Common myeloid progenitor, CD34-positive (primary cell): ENCODE data around the gene FRA10AC1. TPM values are rescaled to one million over a fixed set of nuclear protein-coding genes. Genes with fewer than 3 reads are reported as not detected.

Source experiments
- CTCF ChIA-PET: fragments of 350-600 bp; sonication (Branson Sonifier 250); formaldehyde crosslinking; loops from one replicate; lab custom pipeline; 2021; ENCODE audit warnings: antibody characterized with exemption; lab: Charles Lee
- POLR2A ChIA-PET: fragments of 350-600 bp; sonication (Branson Sonifier 250); formaldehyde crosslinking; loops from one replicate; lab custom pipeline; 2021; ENCODE audit warnings: antibody characterized with exemption; lab: Charles Lee
- DNase-seq, 3 donors: peaks; one replicate each; pipeline versions ENCODE4 v3.0.0 to v3.0.0-alpha.2; 2013
- H3K27ac ChIP-seq, 2 experiments: 1 replicate in 1 of 2; 2 replicates in 1 of 2; pipeline ENCODE4 v1.7.0; 2013; ENCODE audit warnings: inconsistent platforms in 2 of 2, low read length in 2 of 2, mild to moderate bottlenecking in 2 of 2, low read depth in 1 of 2, moderate library complexity in 1 of 2; ENCODE audit not compliant: severe bottlenecking in 2 of 2, insufficient read depth in 1 of 2, poor library complexity in 1 of 2
- H3K27me3 ChIP-seq, 5 experiments: replicated peaks in 2 of 5; 1 replicate in 3 of 5; 2 replicates in 2 of 5; pipeline versions ENCODE4 v1.6.1 to v1.7.0; 2013; ENCODE audit warnings: low read length in 4 of 5, mild to moderate bottlenecking in 2 of 5, moderate library complexity in 2 of 5, inconsistent platforms in 1 of 5; ENCODE audit not compliant: insufficient read depth in 5 of 5, control insufficient read depth in 4 of 5
- H3K36me3 ChIP-seq, 4 experiments: 1 replicate in 2 of 4; 2 replicates in 2 of 4; pipeline versions ENCODE4 v1.6.1 to v1.7.0; 2013; ENCODE audit warnings: low read length in 3 of 4, control low read depth in 1 of 4, mild to moderate bottlenecking in 1 of 4; ENCODE audit not compliant: control insufficient read depth in 4 of 4, insufficient read depth in 4 of 4
- H3K4me1 ChIP-seq, 4 experiments: 1 replicate in 3 of 4; 2 replicates in 1 of 4; pipeline versions ENCODE4 v1.6.1 to v1.7.1; 2013; ENCODE audit warnings: low read length in 3 of 4, mild to moderate bottlenecking in 3 of 4, control low read depth in 1 of 4, inconsistent platforms in 1 of 4, moderate library complexity in 1 of 4; ENCODE audit not compliant: control insufficient read depth in 4 of 4, insufficient read depth in 4 of 4; ENCODE audit errors: control extremely low read depth in 1 of 4
- H3K4me3 ChIP-seq, 7 experiments: 1 replicate in 4 of 7; 2 replicates in 3 of 7; pipeline versions ENCODE4 v1.5.1 to v1.7.0; 2013; ENCODE audit warnings: mild to moderate bottlenecking in 7 of 7, low read length in 6 of 7, moderate library complexity in 6 of 7, inconsistent platforms in 2 of 7, low read depth in 2 of 7, control low read depth in 1 of 7; ENCODE audit not compliant: insufficient read depth in 4 of 7, control insufficient read depth in 1 of 7; ENCODE audit errors: extremely low read depth in 1 of 7
- H3K9me3 ChIP-seq, 5 experiments: 1 replicate in 4 of 5; 2 replicates in 1 of 5; pipeline versions ENCODE4 v1.6.1 to v1.7.1; 2013; ENCODE audit warnings: low read length in 4 of 5, mild to moderate bottlenecking in 2 of 5, inconsistent platforms in 1 of 5, low read depth in 1 of 5, moderate library complexity in 1 of 5; ENCODE audit not compliant: control insufficient read depth in 4 of 5, insufficient read depth in 2 of 5; ENCODE audit errors: control extremely low read depth in 1 of 5
- WGBS: methylation state at CpG from one replicate; pipeline ENCODE4 v1.1.5; 2013; ENCODE audit not compliant: insufficient coverage; 5-methylcytosine and 5-hydroxymethylcytosine counted together
- polyA plus RNA-seq: library from polyadenylated mRNA; unstranded; fragments of 120-200 nt; gene quantifications from one replicate; pipeline ENCODE4 v1.2.1, GENCODE V29; 2013

Gene FRA10AC1, protein sequence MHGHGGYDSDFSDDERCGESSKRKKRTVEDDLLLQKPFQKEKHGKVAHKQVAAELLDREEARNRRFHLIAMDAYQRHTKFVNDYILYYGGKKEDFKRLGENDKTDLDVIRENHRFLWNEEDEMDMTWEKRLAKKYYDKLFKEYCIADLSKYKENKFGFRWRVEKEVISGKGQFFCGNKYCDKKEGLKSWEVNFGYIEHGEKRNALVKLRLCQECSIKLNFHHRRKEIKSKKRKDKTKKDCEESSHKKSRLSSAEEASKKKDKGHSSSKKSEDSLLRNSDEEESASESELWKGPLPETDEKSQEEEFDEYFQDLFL
- polyA plus RNA-seq: 26.8 TPM

DNA sequence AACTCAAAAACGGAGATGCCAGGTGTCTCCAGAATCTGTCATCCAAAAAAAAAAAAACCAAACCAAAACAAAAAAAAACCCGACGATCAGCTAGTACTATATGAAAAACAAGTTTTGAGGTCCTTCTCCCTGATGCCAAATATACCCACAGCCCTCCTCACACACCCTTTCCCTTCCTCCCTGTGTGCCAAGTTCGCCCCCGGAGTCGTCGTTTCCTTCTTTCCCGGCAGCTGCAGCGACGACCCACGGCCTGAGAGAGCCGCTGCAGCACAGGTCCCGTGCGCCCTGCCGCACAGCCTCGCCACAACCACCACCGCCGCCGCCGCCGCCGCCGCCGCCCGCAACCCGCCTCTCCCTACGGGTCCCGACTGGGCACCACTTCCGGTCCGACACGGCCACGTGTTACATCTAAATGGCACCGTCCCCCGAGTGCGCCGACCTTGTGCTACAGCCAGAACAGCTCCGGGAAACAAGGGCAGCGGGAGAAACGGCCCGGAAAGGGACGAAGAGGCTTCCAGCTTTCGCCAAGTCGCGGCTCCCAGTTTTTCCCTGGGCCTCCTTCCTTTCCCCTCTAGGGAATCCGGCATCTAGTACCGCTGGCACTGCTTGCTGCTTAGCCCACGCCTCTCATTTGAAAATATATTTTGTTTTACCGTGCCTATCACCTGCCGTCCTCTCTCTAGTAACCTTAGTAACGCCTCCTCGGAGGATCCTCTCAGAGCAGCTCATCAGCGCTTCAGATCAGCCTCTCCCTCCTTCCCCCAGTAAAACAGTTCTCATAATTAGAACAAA, at the start of gene FRA10AC1:
TSS of gene FRA10AC1 (minus strand) at position 383 of the 792 bp plus-strand sequence. CDS start 2,486 bp downstream, outside the sequence.
- peaks cover 7 to 22% (median 11%) of the 10 kb centered on the region in 4 experiments for H3K4me1 ChIP-seq
- peak; percentile 94 to 97 (median 96) for DNase-seq
- ChIA-PET POLR2A (no interaction called here), CTCF (interaction anchor here (0.6 to 2.5 kb wide), 10 partner anchors 9 to 243 kb away, joined by 3 to 10 read pairs (median 4); no protein-coding TSS in a partner anchor)
- H3K36me3 ChIP-seq: peaks cover 7 to 15% (median 8%) of the 10 kb centered on the region in 4 experiments
- H3K27me3 ChIP-seq: no peaks in the 10 kb centered on the region
- under 1% methylated on average over 50 of the region's 52 CpGs for WGBS
- no peaks in the 10 kb centered on the region for H3K9me3 ChIP-seq
- H3K4me3 ChIP-seq: peak within 1 kb of the TSS; percentile 86 to 97 (median 96)
- peak within 1 kb of the TSS; percentile 67 to 89 for H3K27ac ChIP-seq

DNA sequence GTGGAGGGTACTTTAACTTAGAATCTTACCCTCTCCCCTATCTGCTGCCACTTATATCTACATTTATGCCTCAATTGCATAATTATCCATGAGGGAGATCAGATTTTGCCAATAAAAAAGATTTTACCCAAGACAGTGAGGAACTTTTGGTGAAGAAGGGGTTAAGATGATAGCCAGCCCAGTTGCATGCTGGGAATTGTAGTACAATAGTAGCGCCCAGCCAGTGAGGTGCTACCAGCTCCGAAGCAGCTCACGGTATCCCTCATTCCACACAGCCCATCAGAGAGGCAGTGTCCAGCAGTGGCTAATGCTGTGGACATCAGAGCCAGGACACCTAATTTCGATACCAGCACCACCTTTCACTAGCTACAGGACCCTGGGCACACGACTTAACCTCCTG, 49.4 kb upstream of the FRA10AC1 start:
- ChIA-PET POLR2A (no interaction called here), CTCF (no interaction called here)
- H3K27me3 ChIP-seq: peaks cover 0 to 21% (median 12%) of the 10 kb centered on the region in 5 experiments
- WGBS: 0% methylated on average over 3 of the region's 5 CpGs
- no peak overlapping the region for H3K27ac ChIP-seq
- H3K36me3 ChIP-seq: no peaks in the 10 kb centered on the region
- H3K4me3 ChIP-seq: peak overlapping the region in 2 of 7 experiments; percentile 46 to 52
- H3K4me1 ChIP-seq: peaks cover 0 to 4% (median 3%) of the 10 kb centered on the region in 4 experiments
- peak in 2 of 3 donors; percentile 31 to 41 for DNase-seq
- H3K9me3 ChIP-seq: no peaks in the 10 kb centered on the region

DNA sequence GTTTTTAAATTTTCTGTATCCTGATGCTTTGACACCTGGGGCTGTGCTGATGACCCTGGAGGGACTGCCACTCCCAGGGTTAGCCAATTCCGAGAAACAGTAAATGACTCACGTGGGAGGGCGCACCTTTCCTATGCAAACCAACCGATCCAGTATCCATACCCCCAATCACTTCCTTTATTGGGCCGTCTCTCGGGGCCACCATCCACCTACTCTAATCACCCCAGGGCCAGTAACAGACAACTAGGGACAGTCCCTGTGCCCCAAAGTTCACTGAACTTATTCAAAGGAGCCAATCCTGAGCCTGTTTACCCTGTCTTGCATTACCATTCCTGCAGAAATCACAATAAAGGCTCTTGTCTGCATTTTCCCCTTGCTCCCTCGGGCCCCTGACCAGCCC, 48.7 kb upstream of the FRA10AC1 start:
- no peaks in the 10 kb centered on the region for H3K36me3 ChIP-seq
- peaks cover 0 to 16% (median 5%) of the 10 kb centered on the region in 5 experiments for H3K27me3 ChIP-seq
- ChIA-PET POLR2A (no interaction called here), CTCF (no interaction called here)
- H3K9me3 ChIP-seq: no peaks in the 10 kb centered on the region
- WGBS: 76% methylated on average over 7 of the region's 7 CpGs
- H3K4me1 ChIP-seq: peaks cover 0 to 5% (median 4%) of the 10 kb centered on the region in 4 experiments
- H3K4me3 ChIP-seq: no peak overlapping the region
- DNase-seq: no peak
- H3K27ac ChIP-seq: no peak overlapping the region

- H3K4me3 ChIP-seq: no peak overlapping the region
- H3K9me3 ChIP-seq: no peaks in the 10 kb centered on the region
- H3K4me1 ChIP-seq: peaks cover 0 to 5% (median 4%) of the 10 kb centered on the region in 4 experiments
- ChIA-PET CTCF (no interaction called here), POLR2A (no interaction called here)
- no peak overlapping the region for H3K27ac ChIP-seq
- 90% methylated on average over 5 of the region's 5 CpGs for WGBS
- H3K36me3 ChIP-seq: no peaks in the 10 kb centered on the region
- H3K27me3 ChIP-seq: peaks cover 0 to 3% (median 0%) of the 10 kb centered on the region in 5 experiments
- DNase-seq: no peak
Observed at GRCh38 chr10:93749218-93749799, 46.9 kb upstream of the FRA10AC1 start.

DNA sequence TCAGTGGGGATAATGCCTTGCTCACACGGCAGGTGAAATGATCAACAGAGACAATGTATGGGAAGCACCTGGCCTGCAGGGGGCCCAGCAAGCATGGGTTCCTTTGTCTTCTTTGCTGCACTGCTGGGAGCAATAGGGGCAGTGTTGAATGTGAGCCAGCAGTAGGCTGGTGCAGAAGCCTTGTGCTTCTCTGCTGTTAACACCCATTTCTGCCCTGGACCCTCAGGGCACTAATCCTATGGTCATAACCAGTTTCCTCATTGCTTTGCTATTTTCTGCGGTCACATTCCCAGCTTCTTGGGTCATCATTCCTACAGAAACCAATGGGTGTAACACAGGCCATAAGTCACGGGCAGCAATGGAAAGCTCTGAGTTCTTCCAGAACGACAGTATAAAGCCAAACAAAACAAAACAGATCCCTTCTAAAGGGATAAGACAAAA, 44.5 kb upstream of the FRA10AC1 start:
- no peak overlapping the region for H3K4me3 ChIP-seq
- peaks cover 1 to 14% (median 4%) of the 10 kb centered on the region in 4 experiments for H3K4me1 ChIP-seq
- peaks cover 0 to under 1% (median 0%) of the 10 kb centered on the region in 5 experiments for H3K27me3 ChIP-seq
- H3K27ac ChIP-seq: no peak overlapping the region
- no peak for DNase-seq
- WGBS: 91% methylated on average over 4 of the region's 4 CpGs
- CTCF ChIA-PET: no interaction called here
- POLR2A ChIA-PET: no interaction called here
- H3K36me3 ChIP-seq: no peaks in the 10 kb centered on the region
- no peaks in the 10 kb centered on the region for H3K9me3 ChIP-seq

GRCh38 chr10:93745408-93746065, 43.1 kb upstream of the FRA10AC1 start:
- Histone ChIP-seq H3K4me1 (peaks cover 0 to 19% (median 3%) of the 10 kb centered on the region in 4 experiments), H3K27me3 (no peaks in the 10 kb centered on the region), H3K4me3 (no peak overlapping the region), H3K9me3 (no peaks in the 10 kb centered on the region), H3K27ac (no peak overlapping the region), H3K36me3 (no peaks in the 10 kb centered on the region)
- POLR2A ChIA-PET: interaction anchor here (0.6 kb wide), 1 partner anchor 94 kb away, joined by 4 read pairs; no protein-coding TSS in a partner anchor
- no peak for DNase-seq
- CTCF ChIA-PET: no interaction called here
- 97% methylated on average over 4 of the region's 9 CpGs for WGBS
